ENCODE measurements around the gene CIDEC. TPM values are rescaled to one million over a fixed set of nuclear protein-coding genes. Genes with fewer than 3 reads are reported as not detected.

CIDEC gene
- total RNA-seq, 2 experiments from 2014 or later = not detected

GRCh38 chr3:9834520-9835380, 45.3 kb downstream of the CIDEC start:
- intact Hi-C loops (cut with DNase I, micrococcal nuclease) = no loop called here
- H3K36me3 Mint-ChIP-seq (ENCODE audit: low read depth) = peaks cover 39% of the 10 kb centered on the region
- no peak overlapping the region for H3K27ac ChIP-seq (ENCODE audit: low read depth in 1 of 2, low read length in 2 of 2)
- peaks cover 53% of the 10 kb centered on the region for H3K36me3 ChIP-seq (ENCODE audit: insufficient read depth, low read length)
- no peaks in the 10 kb centered on the region for H3K27me3 ChIP-seq (ENCODE audit: control insufficient read depth in 1 of 2, insufficient read depth in 2 of 2, low read length in 2 of 2)
- H3K4me3 ChIP-seq (ENCODE audit: low read length) = no peak overlapping the region
- DNase-seq = no peak
- H3K27me3 Mint-ChIP-seq = no peaks in the 10 kb centered on the region
- no peaks in the 10 kb centered on the region for H3K9me3 ChIP-seq (ENCODE audit: control insufficient read depth in 1 of 2, insufficient read depth in 1 of 2, low read length in 2 of 2)
- H3K27ac Mint-ChIP-seq = no peak overlapping the region
- POLR2A ChIA-PET = no interaction called here
- H3K4me1 Mint-ChIP-seq (ENCODE audit: low read depth) = peaks cover 7% of the 10 kb centered on the region
- CTCF ChIA-PET = no interaction called here
- H3K4me3 Mint-ChIP-seq = no peak overlapping the region
- no peaks in the 10 kb centered on the region for H3K9me3 Mint-ChIP-seq
- no peaks in the 10 kb centered on the region for H3K4me1 ChIP-seq (ENCODE audit: insufficient read depth, low read length)
- ATAC-seq (ENCODE audit: poor library complexity) = no peak
- no peak for TF ChIP-seq CTCF (IDR thresholded peaks at IDR 0.05)

- peaks cover 50% of the 10 kb centered on the region for H3K36me3 ChIP-seq (ENCODE audit: insufficient read depth, low read length)
Measured at GRCh38 chr3:9833078-9833477, 47.0 kb downstream of the CIDEC start.

GRCh38 chr3:9831253-9831652, 48.8 kb downstream of the CIDEC start:
- peaks cover 27% of the 10 kb centered on the region for H3K36me3 Mint-ChIP-seq (ENCODE audit: low read depth)
- H3K4me1 Mint-ChIP-seq (ENCODE audit: low read depth) = peaks cover 7% of the 10 kb centered on the region
- H3K4me3 Mint-ChIP-seq = no peak overlapping the region
- H3K9me3 Mint-ChIP-seq = no peaks in the 10 kb centered on the region
- Histone ChIP-seq H3K36me3 (ENCODE audit: insufficient read depth, low read length) (peaks cover 46% of the 10 kb centered on the region), H3K4me3 (ENCODE audit: low read length) (no peak overlapping the region), H3K4me1 (ENCODE audit: insufficient read depth, low read length) (no peaks in the 10 kb centered on the region), H3K27ac (ENCODE audit: low read depth in 1 of 2, low read length in 2 of 2) (no peak overlapping the region), H3K9me3 (ENCODE audit: control insufficient read depth in 1 of 2, insufficient read depth in 1 of 2, low read length in 2 of 2) (no peaks in the 10 kb centered on the region), H3K27me3 (ENCODE audit: control insufficient read depth in 1 of 2, insufficient read depth in 2 of 2, low read length in 2 of 2) (no peaks in the 10 kb centered on the region)
- DNase-seq (no peak), ATAC-seq (ENCODE audit: poor library complexity) (no peak)
- ChIA-PET POLR2A (interaction anchor here (1.3 to 1.6 kb wide), 3 partner anchors 22 to 58 kb away, joined by 3 to 6 read pairs (median 5); partner anchors contain the start of gene JAGN1), CTCF (interaction anchor here (0.7 to 1.3 kb wide), 2 partner anchors 18 to 81 kb away, joined by 3 to 4 read pairs; no protein-coding TSS in a partner anchor)
- no peak for TF ChIP-seq CTCF (IDR thresholded peaks at IDR 0.05)
- H3K27me3 Mint-ChIP-seq = no peaks in the 10 kb centered on the region
- intact Hi-C loops (cut with DNase I, micrococcal nuclease) = no loop called here
- H3K27ac Mint-ChIP-seq = no peak overlapping the region

More at GRCh38 chr3:9833078-9833477, 47.0 kb downstream of the CIDEC start:
- Histone ChIP-seq H3K27me3 (ENCODE audit: control insufficient read depth in 1 of 2, insufficient read depth in 2 of 2, low read length in 2 of 2) (no peaks in the 10 kb centered on the region), H3K4me1 (ENCODE audit: insufficient read depth, low read length) (no peaks in the 10 kb centered on the region), H3K9me3 (ENCODE audit: control insufficient read depth in 1 of 2, insufficient read depth in 1 of 2, low read length in 2 of 2) (no peaks in the 10 kb centered on the region), H3K27ac (ENCODE audit: low read depth in 1 of 2, low read length in 2 of 2) (no peak overlapping the region), H3K4me3 (ENCODE audit: low read length) (no peak overlapping the region)
- no peak for DNase-seq
- ChIA-PET CTCF (no interaction called here), POLR2A (no interaction called here)
- no peaks in the 10 kb centered on the region for H3K27me3 Mint-ChIP-seq
- no peaks in the 10 kb centered on the region for H3K9me3 Mint-ChIP-seq
- H3K4me3 Mint-ChIP-seq = no peak overlapping the region
- H3K4me1 Mint-ChIP-seq (ENCODE audit: low read depth) = peaks cover 7% of the 10 kb centered on the region
- H3K36me3 Mint-ChIP-seq (ENCODE audit: low read depth) = peaks cover 32% of the 10 kb centered on the region
- ATAC-seq (ENCODE audit: poor library complexity) = no peak
- no peak overlapping the region for H3K27ac Mint-ChIP-seq
- TF ChIP-seq CTCF (IDR thresholded peaks at IDR 0.05) = no peak
- intact Hi-C loops (cut with DNase I, micrococcal nuclease) = no loop called here

Data from CD4-positive, alpha-beta T cell (primary cell).